Mononuclear cell (primary cell): ENCODE results near the gene LYPD8. TPM values are rescaled to one million over a fixed set of nuclear protein-coding genes. Genes with fewer than 3 reads are reported as not detected.

Source experiments
- H3K27me3 ChIP-seq: 2 replicates; pipeline ENCODE4 v1.6.0; 2011; ENCODE audit warnings: low read length, control low read depth; ENCODE audit not compliant: insufficient read depth
- H3K4me1 ChIP-seq: 2 replicates; pipeline ENCODE4 v1.5.1; 2011; ENCODE audit warnings: mild to moderate bottlenecking, low read length, control low read depth; ENCODE audit not compliant: insufficient read depth
- H3K4me3 ChIP-seq: 2 replicates; pipeline ENCODE4 v1.5.1; 2011; ENCODE audit warnings: mild to moderate bottlenecking, low read length, moderate library complexity
- H3K9me3 ChIP-seq: 2 replicates; pipeline ENCODE4 v1.5.1; 2011; ENCODE audit warnings: low read depth, mild to moderate bottlenecking, control low read depth, low read length
- total RNA-seq: library from RNA; depleted of rRNA; stranded (reverse); fragments of >200 nt; gene quantifications from one replicate; pipeline ENCODE4 v1.2.3, GENCODE V29; 2012

LYPD8 gene
- total RNA-seq, 1 donor, result not detected

DNA sequence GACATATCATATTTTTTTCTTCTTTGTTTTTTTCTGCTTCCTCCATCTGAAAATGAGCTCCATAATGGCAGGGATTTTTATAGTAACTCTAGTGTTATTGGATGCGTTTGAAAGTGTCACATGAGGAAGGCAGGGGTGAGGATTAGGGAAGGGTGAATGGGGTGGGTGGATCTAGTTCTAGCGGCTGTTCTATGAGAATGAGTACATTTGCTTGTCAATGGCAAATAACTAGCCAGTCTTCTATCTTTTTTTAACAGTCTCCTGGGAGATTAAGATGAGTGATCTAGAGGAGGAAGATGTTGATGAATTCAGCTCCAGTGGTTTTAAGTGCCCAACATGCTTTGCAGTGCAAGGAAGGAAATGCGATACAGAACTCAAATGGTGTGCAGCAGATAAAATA lies 58.8 kb downstream of the LYPD8 start:
- Histone ChIP-seq H3K27me3 (no peaks in the 10 kb centered on the region), H3K4me3 (no peak overlapping the region), H3K9me3 (no peaks in the 10 kb centered on the region), H3K4me1 (no peaks in the 10 kb centered on the region)

DNA sequence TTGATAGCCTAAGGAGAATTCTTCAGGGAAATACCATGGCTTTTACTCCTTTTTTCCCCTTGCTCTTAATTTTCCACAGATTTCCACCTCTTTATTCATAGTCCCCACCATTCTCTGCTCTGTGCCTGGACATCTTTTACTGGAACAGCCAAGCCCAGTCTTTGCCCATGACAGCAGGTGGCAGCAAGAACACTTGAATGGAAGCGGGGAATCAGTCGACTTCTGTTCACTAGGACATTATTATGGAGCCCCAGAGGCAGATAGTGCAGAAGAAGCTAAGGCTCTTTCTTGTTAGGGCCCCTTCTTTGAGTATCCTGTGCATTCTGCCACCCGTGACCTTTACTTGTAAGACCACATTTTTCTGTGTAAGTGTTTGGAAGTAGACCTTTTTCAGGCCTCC lies 59.3 kb downstream of the LYPD8 start:
- Histone ChIP-seq H3K27me3 (no peaks in the 10 kb centered on the region), H3K4me1 (no peaks in the 10 kb centered on the region), H3K9me3 (no peaks in the 10 kb centered on the region), H3K4me3 (no peak overlapping the region)

DNA sequence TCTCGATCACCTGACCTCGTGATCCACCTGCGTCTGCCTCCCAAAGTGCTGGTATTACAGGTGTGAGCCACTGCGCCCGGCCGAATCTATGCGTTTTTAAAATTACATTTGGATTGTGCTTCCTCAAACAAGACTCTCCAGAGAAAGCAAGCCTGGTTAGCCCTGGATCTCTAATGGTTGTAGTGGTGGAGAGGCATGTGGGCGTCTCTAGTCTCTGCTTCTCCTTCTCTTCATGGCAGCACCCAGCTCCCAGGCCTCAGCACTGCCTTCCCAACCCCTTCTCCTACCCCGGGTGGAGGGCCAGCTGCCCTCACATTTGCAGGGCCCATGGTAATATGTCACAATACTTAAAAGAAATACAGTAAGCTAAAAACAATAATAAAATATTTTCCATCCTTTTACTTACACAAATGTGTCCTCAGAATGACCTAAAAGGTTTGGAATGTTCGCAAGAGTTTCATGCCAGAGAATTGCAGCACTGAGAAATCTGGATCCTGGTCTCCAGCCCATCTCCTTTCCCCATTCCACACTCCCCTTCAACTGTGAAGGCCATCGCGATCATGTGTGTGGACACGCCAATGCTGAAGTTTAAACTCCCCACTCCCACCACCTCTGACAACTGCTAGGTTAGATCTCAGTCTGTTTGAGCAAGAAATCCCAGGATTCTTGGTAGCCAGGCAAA lies 60.0 kb downstream of the LYPD8 start:
- H3K4me1 ChIP-seq, result no peaks in the 10 kb centered on the region
- H3K9me3 ChIP-seq, result no peaks in the 10 kb centered on the region
- H3K27me3 ChIP-seq, result no peaks in the 10 kb centered on the region
- no peak overlapping the region for H3K4me3 ChIP-seq

DNA sequence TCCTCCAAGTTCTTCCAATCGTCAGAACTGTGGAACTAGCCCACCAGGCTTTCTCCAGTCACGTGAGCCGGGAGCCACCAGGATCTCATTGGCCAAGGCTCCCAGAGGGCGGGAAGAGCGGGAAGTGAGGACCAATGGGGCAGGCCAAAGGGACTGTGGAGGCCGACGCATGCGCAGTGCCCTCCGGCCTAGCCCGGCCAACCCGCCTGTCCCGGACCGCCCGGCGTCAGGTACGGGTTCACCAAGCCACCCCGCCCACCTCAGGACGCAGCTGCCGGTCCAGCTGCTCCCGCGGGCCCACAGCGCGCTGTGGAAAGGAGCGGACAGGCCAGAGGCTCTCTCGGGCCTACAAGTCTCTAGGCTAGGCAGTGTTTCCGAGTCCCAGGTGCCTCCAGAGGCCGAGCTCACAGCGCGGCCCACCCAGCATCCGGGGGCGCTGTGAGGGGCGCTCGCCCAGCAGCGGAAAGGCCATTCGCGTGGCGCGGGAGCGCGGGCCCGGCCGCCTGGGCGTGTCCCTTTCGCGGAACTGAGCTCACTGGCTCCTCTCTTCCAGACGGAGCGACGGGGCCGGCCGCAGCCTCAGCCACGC lies 63.9 kb downstream of the LYPD8 start:
- Histone ChIP-seq H3K4me1 (no peaks in the 10 kb centered on the region), H3K9me3 (no peaks in the 10 kb centered on the region), H3K4me3 (no peak overlapping the region), H3K27me3 (no peaks in the 10 kb centered on the region)

Other genes with a start within 250 kb of the LYPD8 start
- 0.10 TPM for gene OR2G6, start 247.7 kb downstream of the LYPD8 start, total RNA-seq
- gene OR2T29, start 193.0 kb downstream of the LYPD8 start, total RNA-seq, result not detected
- gene OR2T34, start 181.0 kb downstream of the LYPD8 start, total RNA-seq, result not detected
- 0.10 TPM for gene OR2T10, start 158.1 kb downstream of the LYPD8 start, total RNA-seq
- gene OR2T11, start 120.7 kb downstream of the LYPD8 start, total RNA-seq, result 0.21 TPM
- 0.42 TPM for gene OR2T35, start 110.5 kb downstream of the LYPD8 start, total RNA-seq
- not detected for gene OR2T27, start 100.2 kb downstream of the LYPD8 start, total RNA-seq
- not detected for gene OR14I1, start 53.0 kb downstream of the LYPD8 start, total RNA-seq
- 8.7 TPM for gene SH3BP5L, start 70.2 kb upstream of the LYPD8 start, total RNA-seq
- gene ZNF672, start 82.5 kb upstream of the LYPD8 start, total RNA-seq, result 13.1 TPM
- 5.6 TPM for gene ZNF692, start 103.3 kb upstream of the LYPD8 start, total RNA-seq
- gene PGBD2, start 150.5 kb upstream of the LYPD8 start, total RNA-seq, result 0.73 TPM